HepG2 (cell line): ENCODE measurements around the gene AP3B1. TPM values are rescaled to one million over a fixed set of nuclear protein-coding genes. Genes with fewer than 3 reads are reported as not detected.

Experiments
- ATAC-seq: fragments of 200-7000 bp; cut with Tn5 transposase; 3 replicates; pipeline ENCODE4 v1.9.1; 2020; ENCODE audit warnings: mild to moderate bottlenecking, moderate library complexity
- BruUV-seq: library from RNA; stranded (reverse); fragments of 400-500 nt; replicated peaks from 2 replicates; lab custom pipeline; 2021; lab: Mats Ljungman, UMichigan
- CTCF ChIA-PET: fragments of 300-600 bp; formaldehyde crosslinking; extraction: SDS; loops from one replicate; lab custom pipeline; 2021; ENCODE audit warnings: low total read pairs, inconsistent platforms, low intra/inter-chr PET ratio; lab: Yijun Ruan, JAX
- POLR2A ChIA-PET: fragments of 350-600 bp; sonication (Branson Sonifier 250); formaldehyde crosslinking; loops from one replicate; lab custom pipeline; 2020; ENCODE audit warnings: antibody characterized with exemption, inconsistent platforms; lab: Yijun Ruan, JAX
- DNase-seq: peaks from one replicate; pipeline ENCODE4 v3.0.0-alpha.2; 2015; ENCODE audit warnings: low spot score
- FAIRE-seq: peaks from 3 replicates; lab custom pipeline; 2011; peaks lifted over from hg19 to GRCh38; lab: Jason Lieb, UNC
- H2AFZ ChIP-seq: one replicate; pipeline ENCODE4 v1.6.1; 2011; ENCODE audit warnings: low read length, inconsistent platforms
- H3K27ac ChIP-seq: fragments of 300-600 bp; 3 replicates; pipeline ENCODE4 v1.8.0; 2011; ENCODE audit warnings: mixed run types, mild to moderate bottlenecking, mixed read lengths, low read length, inconsistent platforms; ENCODE audit not compliant: insufficient read depth; ENCODE audit errors: extremely low read length
- H3K27me3 ChIP-seq, 2 experiments: fragments of 200-600 bp in 1 of 2; 2 replicates in 1 of 2; 3 replicates in 1 of 2; pipeline versions ENCODE4 v1.6.0 to v1.8.0; 2011; ENCODE audit warnings: low read length in 2 of 2, mild to moderate bottlenecking in 2 of 2, moderate library complexity in 2 of 2, inconsistent platforms in 1 of 2; ENCODE audit not compliant: insufficient read depth in 2 of 2, control insufficient read depth in 1 of 2
- H3K36me3 ChIP-seq, 2 experiments: fragments of 200-600 bp in 1 of 2; replicated peaks in 1 of 2; 2 replicates in 1 of 2; 3 replicates in 1 of 2; pipeline versions ENCODE4 v1.5.1 to v1.8.0; 2011; ENCODE audit warnings: low read length in 2 of 2, inconsistent platforms in 1 of 2; ENCODE audit not compliant: insufficient read depth in 2 of 2, control insufficient read depth in 1 of 2
- H3K4me1 ChIP-seq: 2 replicates; pipeline ENCODE4 v1.5.1; 2012; ENCODE audit warnings: low read length, inconsistent platforms; ENCODE audit not compliant: insufficient read depth
- H3K4me2 ChIP-seq: 2 replicates; pipeline ENCODE4 v1.6.0; 2011; ENCODE audit warnings: low read depth, low read length, inconsistent platforms
- H3K4me3 ChIP-seq, 3 experiments: fragments of 200-600 bp in 1 of 3; sonication (generic), shearing (Covaris generic) in 1 of 3; replicated peaks in 1 of 3; 2 replicates each; pipeline ENCODE4 v1.5.1; 2011 to 2016; ENCODE audit warnings: low read length in 3 of 3, inconsistent platforms in 2 of 3, low read depth in 2 of 3, mild to moderate bottlenecking in 2 of 3, control low read depth in 1 of 3, mixed read lengths in 1 of 3; ENCODE audit not compliant: insufficient read depth in 1 of 3
- H3K79me2 ChIP-seq: one replicate; pipeline ENCODE4 v1.6.1; 2011; ENCODE audit warnings: low read length, inconsistent platforms; ENCODE audit not compliant: insufficient read depth
- H3K9ac ChIP-seq: 2 replicates; pipeline ENCODE4 v1.6.0; 2011; ENCODE audit warnings: mild to moderate bottlenecking, low read depth, low read length, inconsistent platforms; ENCODE audit not compliant: insufficient read depth
- H3K9me3 ChIP-seq: 2 replicates; pipeline ENCODE4 v1.5.1; 2012; ENCODE audit warnings: mild to moderate bottlenecking, low read length
- H4K20me1 ChIP-seq: 2 replicates; pipeline ENCODE4 v1.6.0; 2011; ENCODE audit warnings: inconsistent platforms, mild to moderate bottlenecking, low read length, moderate library complexity; ENCODE audit not compliant: insufficient read depth
- HES4 ChIP-seq: sonication (generic); formaldehyde crosslinking; IDR thresholded peaks from 2 replicates; pipeline ENCODE4 v1.9.0; 2021; ENCODE audit warnings: mild to moderate bottlenecking, missing genetic modification reagents, borderline replicate concordance
- HMG20A ChIP-seq: IDR thresholded peaks from 2 replicates; pipeline ENCODE4 v1.6.1; 2016; ENCODE audit warnings: borderline replicate concordance
- HNRNPL ChIP-seq: fragments of 200-400 bp; formaldehyde crosslinking; IDR thresholded peaks from 2 replicates; pipeline ENCODE4 v1.6.1; 2017; ENCODE audit warnings: mild to moderate bottlenecking, low read depth, low read length
- HNRNPLL ChIP-seq: fragments of 200-400 bp; formaldehyde crosslinking; IDR thresholded peaks from 2 replicates; pipeline ENCODE4 v1.6.1; 2017; ENCODE audit warnings: mild to moderate bottlenecking, low read depth, low read length; ENCODE audit not compliant: poor library complexity, severe bottlenecking
- STAG1 ChIP-seq: sonication (generic); formaldehyde crosslinking; IDR thresholded peaks from 2 replicates; pipeline ENCODE4 v1.4.0; 2020; ENCODE audit warnings: missing genetic modification reagents
- TEAD2 ChIP-seq: sonication (generic); formaldehyde crosslinking; IDR thresholded peaks from 2 replicates; pipeline ENCODE4 v1.9.0; 2021; ENCODE audit warnings: missing genetic modification reagents
- ZBTB21 ChIP-seq: sonication (generic); formaldehyde crosslinking; IDR thresholded peaks from 2 replicates; pipeline ENCODE4 v1.4.0; 2020; ENCODE audit warnings: missing genetic modification reagents
- ZNF782 ChIP-seq: sonication (generic); formaldehyde crosslinking; IDR thresholded peaks from 2 replicates; pipeline ENCODE4 v1.4.0; 2020; ENCODE audit warnings: missing genetic modification reagents, mild to moderate bottlenecking, borderline replicate concordance
- WGBS: methylation state at CpG from one replicate; pipeline ENCODE4 v1.1.6; 2017; ENCODE audit warnings: low lambda C conversion rate; 5-methylcytosine and 5-hydroxymethylcytosine counted together
- in situ Hi-C: cut with HindIII; loops from 2 replicates; pipeline ENCODE4 v1.10.0; 2017; ENCODE audit warnings: low pct_unique_long_range_greater_than_20kb; ENCODE audit not compliant: extremely low pct_ligation_motif_present
- intact Hi-C: fragments of 100-400 bp; cut with micrococcal nuclease; formaldehyde crosslinking; loops from one replicate; pipeline ENCODE4 v1.10.0; 2022; ENCODE audit not compliant: unreplicated experiment
- polyA plus RNA-seq, 8 experiments: library from polyadenylated mRNA; depleted of rRNA in 3 of 8; stranded (reverse) in 7 of 8; unstranded in 1 of 8; fragments of >200 nt; fragmentation: Illumina TruSeq in 4 of 8; extraction: Trizol in 4 of 8; gene quantifications; 2 replicates each; pipeline versions ENCODE4 v1.2.1 to v1.2.3, GENCODE V29; 2011 to 2016; ENCODE audit warnings: low read depth in 4 of 8, missing spikeins in 1 of 8, mixed read lengths in 1 of 8; ENCODE audit not compliant: insufficient read depth in 1 of 8
- total RNA-seq, 5 experiments: library from RNA; depleted of rRNA; stranded (reverse); fragments of >200 nt; fragmentation: Illumina TruSeq; extraction: Trizol; gene quantifications; 2 replicates each; pipeline ENCODE4 v1.2.3, GENCODE V29; 2016; ENCODE audit warnings: low read depth in 1 of 5
- TF ChIP-seq, protein P1 (sequence below): sonication (generic); formaldehyde crosslinking; IDR thresholded peaks from 2 replicates; pipeline ENCODE4 v1.5.0; 2020; ENCODE audit warnings: mild to moderate bottlenecking, missing genetic modification reagents, moderate library complexity
- TF ChIP-seq, protein P2 (sequence below): sonication (generic); formaldehyde crosslinking; IDR thresholded peaks from 2 replicates; pipeline ENCODE4 v1.8.0; 2022; ENCODE audit warnings: missing genetic modification reagents, low read depth, mild to moderate bottlenecking, borderline replicate concordance

Gene AP3B1
- total and polyA plus RNA-seq, 2 of the 13 experiments (the other 11 are each of a cell fraction or from before 2014, with no cell fraction given), result 37.7 to 51.2 TPM

DNA sequence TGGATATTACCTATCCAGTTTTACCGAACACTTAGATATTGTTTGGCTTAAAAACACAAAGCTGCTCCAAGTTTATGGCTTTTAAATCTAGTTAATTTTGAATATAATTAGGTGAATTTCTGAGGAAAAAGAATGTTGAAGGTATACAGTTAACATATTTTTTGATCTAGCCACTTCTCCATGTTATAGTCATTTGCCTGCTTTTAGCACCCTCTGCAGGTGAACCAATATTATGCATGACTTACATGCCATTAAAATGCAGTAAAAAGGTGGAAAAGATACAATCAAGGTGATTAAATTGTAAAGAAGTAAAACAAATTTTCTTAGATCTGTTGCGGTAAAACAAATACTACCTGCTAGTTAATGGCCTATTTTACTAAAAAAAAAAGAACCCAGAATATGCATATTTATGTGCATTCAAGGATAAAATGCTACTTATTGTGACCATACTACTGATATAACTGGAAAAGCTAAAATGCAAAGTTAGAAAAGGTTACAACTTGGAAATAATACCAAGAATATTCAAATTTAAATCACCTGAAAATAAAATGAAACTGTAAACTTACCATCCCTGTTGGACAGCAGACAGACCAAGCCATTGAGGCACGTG lies 132.1 kb downstream of the AP3B1 start:
- ATAC-seq, result no peak
- BruUV-seq, result no TSS peak
- peak; percentile 13 for DNase-seq
- Histone ChIP-seq H3K9me3 (no peaks in the 10 kb centered on the region), H3K4me1 (no peaks in the 10 kb centered on the region), H3K79me2 (no peaks in the 10 kb centered on the region), H2AFZ (no peak overlapping the region), H3K27ac (no peak overlapping the region), H3K9ac (no peak overlapping the region), H3K27me3 (no peaks in the 10 kb centered on the region), H3K4me3 (no peak overlapping the region), H3K4me2 (no peak overlapping the region), H3K36me3 (peaks cover 3 to 16% of the 10 kb centered on the region in 2 experiments; a peak in 4 of 5 replicates), H4K20me1 (no peaks in the 10 kb centered on the region)
- peak; percentile 39 for FAIRE-seq
- WGBS, result 95% methylated on average over 3 of the region's 3 CpGs
- TF ChIP-seq TEAD2 (CRISPR knock-in tag) (no peak), HES4 (CRISPR knock-in tag) (no peak), HNRNPL (no peak), ZBTB21 (CRISPR knock-in tag) (no peak), HNRNPLL (no peak), HMG20A (CRISPR knock-in tag) (no peak), STAG1 (CRISPR knock-in tag) (peak; percentile 55), ZNF782 (CRISPR knock-in tag) (no peak)
- TF ChIP-seq, protein P1, sequence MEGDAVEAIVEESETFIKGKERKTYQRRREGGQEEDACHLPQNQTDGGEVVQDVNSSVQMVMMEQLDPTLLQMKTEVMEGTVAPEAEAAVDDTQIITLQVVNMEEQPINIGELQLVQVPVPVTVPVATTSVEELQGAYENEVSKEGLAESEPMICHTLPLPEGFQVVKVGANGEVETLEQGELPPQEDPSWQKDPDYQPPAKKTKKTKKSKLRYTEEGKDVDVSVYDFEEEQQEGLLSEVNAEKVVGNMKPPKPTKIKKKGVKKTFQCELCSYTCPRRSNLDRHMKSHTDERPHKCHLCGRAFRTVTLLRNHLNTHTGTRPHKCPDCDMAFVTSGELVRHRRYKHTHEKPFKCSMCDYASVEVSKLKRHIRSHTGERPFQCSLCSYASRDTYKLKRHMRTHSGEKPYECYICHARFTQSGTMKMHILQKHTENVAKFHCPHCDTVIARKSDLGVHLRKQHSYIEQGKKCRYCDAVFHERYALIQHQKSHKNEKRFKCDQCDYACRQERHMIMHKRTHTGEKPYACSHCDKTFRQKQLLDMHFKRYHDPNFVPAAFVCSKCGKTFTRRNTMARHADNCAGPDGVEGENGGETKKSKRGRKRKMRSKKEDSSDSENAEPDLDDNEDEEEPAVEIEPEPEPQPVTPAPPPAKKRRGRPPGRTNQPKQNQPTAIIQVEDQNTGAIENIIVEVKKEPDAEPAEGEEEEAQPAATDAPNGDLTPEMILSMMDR (CRISPR knock-in tag), result peak; percentile 56
- TF ChIP-seq, protein P2, sequence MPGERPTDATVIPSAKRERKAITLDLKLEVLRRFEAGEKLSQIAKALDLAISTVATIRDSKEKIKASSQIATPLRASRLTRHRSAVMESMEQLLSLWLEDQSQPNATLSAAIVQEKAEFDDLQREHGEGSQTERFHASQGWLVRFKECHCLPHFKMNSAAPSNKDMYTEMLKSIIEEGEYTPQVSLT (CRISPR knock-in tag), result no peak
- ChIA-PET POLR2A (no interaction called here), CTCF (no interaction called here)
- intact Hi-C loops, result loop anchor here (5.0 kb wide), 1 partner anchor 600 kb away; no protein-coding TSS in a partner anchor
- in situ Hi-C loops, result no loop called here
